Spinal cord (tissue), 10 donors: ENCODE data around the gene ARSG. TPM values are rescaled to one million over a fixed set of nuclear protein-coding genes. Genes with fewer than 3 reads are reported as not detected.

Experiments
- DNase-seq, 6 donors: peaks; one replicate each; pipeline versions ENCODE4 v3.0.0 to v3.0.0-alpha.2; 2013 to 2015; ENCODE audit warnings: low spot score in 6 of 6, low read depth in 4 of 6
- H3K27ac ChIP-seq: one replicate; pipeline ENCODE4 v1.5.1; 2013; ENCODE audit warnings: low read depth, low read length, control low read depth
- H3K27me3 ChIP-seq: one replicate; pipeline ENCODE4 v1.6.1; 2013; ENCODE audit warnings: low read length; ENCODE audit not compliant: control insufficient read depth, insufficient read depth
- H3K36me3 ChIP-seq: one replicate; pipeline ENCODE4 v1.6.1; 2013; ENCODE audit warnings: low read length; ENCODE audit not compliant: control insufficient read depth, insufficient read depth
- H3K4me1 ChIP-seq: one replicate; pipeline ENCODE4 v1.6.1; 2013; ENCODE audit warnings: low read length; ENCODE audit not compliant: control insufficient read depth, insufficient read depth
- H3K4me3 ChIP-seq: one replicate; pipeline ENCODE4 v1.5.1; 2013; ENCODE audit warnings: low read depth, low read length, control low read depth
- H3K9me3 ChIP-seq: one replicate; pipeline ENCODE4 v1.6.1; 2013; ENCODE audit warnings: low read length; ENCODE audit not compliant: control insufficient read depth, insufficient read depth
- WGBS: methylation state at CpG from one replicate; pipeline ENCODE4 v1.1.5; 2013; ENCODE audit warnings: missing lambda C conversion rate; ENCODE audit not compliant: insufficient coverage; 5-methylcytosine and 5-hydroxymethylcytosine counted together
- polyA plus RNA-seq, 2 donors: library from polyadenylated mRNA; unstranded; fragments of 120-200 nt; gene quantifications; one replicate each; pipeline ENCODE4 v1.2.1, GENCODE V29; 2013; ENCODE audit not compliant: insufficient read length in 2 of 2
- total RNA-seq, 2 donors: library from RNA; depleted of rRNA in 1 of 2; stranded (reverse); fragments of 120-200 nt in 1 of 2; fragments of >200 nt in 1 of 2; gene quantifications; one replicate each; pipeline versions ENCODE4 v1.2.3 to v1.2.4, GENCODE V29; 2013 to 2014
- donor health status: healthy.

ARSG gene
- total and polyA plus RNA-seq, 4 donors = 8.2 to 18.8 (median 9.9) TPM

DNA sequence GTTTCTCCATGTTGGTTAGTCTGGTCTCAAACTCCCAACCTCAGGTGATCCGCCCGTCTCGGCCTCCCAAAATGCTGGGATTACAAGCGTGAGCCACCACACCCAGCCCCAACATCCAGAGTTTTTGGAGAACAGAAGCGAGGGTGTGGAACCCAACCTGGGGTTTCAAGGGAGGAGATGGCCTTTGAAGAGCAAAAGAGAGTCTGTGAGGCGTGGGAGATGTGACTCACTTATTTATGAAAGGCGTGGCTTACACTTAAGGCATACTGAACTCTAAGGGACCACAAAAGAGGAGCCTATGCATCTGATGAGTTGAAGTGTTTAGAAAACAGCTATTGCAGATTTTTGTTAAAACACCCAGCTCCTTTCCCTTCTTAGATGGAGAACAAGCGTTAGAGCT lies 18.9 kb downstream of the ARSG start:
- Histone ChIP-seq H3K4me1 (no peaks in the 10 kb centered on the region), H3K27me3 (no peaks in the 10 kb centered on the region), H3K27ac (no peak overlapping the region), H3K9me3 (no peaks in the 10 kb centered on the region), H3K4me3 (no peak overlapping the region), H3K36me3 (no peaks in the 10 kb centered on the region)
- WGBS = 100% methylated on average over 4 of the region's 8 CpGs
- no peak for DNase-seq

DNA sequence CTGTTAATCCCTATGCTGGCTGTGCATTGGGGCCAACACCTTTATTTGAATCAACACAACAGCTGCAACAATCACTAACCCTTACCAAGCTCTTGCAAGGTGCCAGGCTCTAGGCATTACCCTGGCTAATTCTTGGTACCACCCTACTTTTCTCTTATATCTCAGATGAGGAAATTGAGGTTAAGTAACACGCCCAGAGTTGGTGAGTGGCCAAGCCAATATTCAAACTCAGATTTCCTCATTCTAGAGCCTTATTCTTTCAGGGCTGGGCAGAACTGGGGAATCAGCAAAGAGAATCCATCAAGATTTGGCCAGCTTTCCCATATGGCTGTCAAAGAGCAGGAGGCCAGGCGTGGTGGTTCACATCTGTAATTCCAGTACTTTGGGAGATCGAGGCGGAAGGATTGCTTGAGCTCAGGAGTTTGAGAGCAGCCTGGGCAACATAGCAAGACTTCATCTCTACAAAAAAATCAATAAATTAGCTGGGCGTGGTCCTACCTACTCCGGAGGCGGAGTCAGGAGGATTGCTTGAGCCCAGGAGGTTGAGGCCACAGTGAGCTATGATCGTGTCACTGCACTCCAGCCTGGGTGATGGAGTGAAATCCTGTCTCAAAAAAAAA lies 23.7 kb downstream of the ARSG start:
- no peaks in the 10 kb centered on the region for H3K27me3 ChIP-seq
- H3K9me3 ChIP-seq = no peaks in the 10 kb centered on the region
- 100% methylated on average over 2 of the region's 8 CpGs for WGBS
- H3K27ac ChIP-seq = no peak overlapping the region
- no peak overlapping the region for H3K4me3 ChIP-seq
- H3K4me1 ChIP-seq = no peaks in the 10 kb centered on the region
- no peaks in the 10 kb centered on the region for H3K36me3 ChIP-seq
- DNase-seq = no peak

DNA sequence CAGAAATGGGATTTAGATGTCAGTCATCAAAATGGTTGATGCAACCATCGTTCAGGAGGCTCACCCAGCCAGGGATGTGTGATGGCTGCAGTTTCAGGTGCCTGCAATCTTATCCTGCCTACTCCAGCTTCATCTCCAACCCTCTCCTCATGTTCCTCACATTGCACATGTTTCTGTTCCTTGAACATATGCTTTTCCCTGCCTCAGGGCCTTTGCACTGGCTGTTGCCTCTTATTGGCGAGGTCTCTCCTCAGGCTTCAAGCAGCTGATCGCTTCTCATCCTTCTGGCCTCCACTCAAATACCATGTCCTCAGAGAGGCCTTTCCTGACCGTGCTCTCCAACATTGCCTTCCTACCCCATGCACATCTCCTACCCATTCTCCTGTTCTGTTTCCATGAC lies 24.6 kb downstream of the ARSG start:
- Histone ChIP-seq H3K4me1 (no peaks in the 10 kb centered on the region), H3K36me3 (no peaks in the 10 kb centered on the region), H3K9me3 (no peaks in the 10 kb centered on the region), H3K27me3 (no peaks in the 10 kb centered on the region), H3K27ac (no peak overlapping the region), H3K4me3 (no peak overlapping the region)
- WGBS = 95% methylated on average over 4 of the region's 4 CpGs
- no peak for DNase-seq

DNA sequence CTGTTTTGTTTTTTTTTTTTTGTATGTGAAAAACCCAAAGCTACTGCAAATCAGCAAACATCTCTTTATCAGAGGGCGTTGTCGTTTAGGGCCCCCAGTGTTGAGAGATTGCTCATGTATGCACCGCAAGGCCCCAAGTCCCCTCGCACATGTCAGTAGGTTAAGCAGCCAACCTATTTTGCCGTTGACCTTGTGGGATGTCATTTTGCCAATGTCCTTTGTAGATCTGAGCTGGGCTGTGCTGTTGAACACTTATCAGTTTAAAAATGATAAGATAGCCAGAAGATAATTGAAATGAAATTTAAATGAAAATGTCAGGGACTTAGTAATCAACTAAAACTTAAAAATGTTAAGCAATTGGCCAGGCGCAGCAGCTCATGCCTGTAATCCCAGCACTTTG lies 26.2 kb downstream of the ARSG start:
- no peaks in the 10 kb centered on the region for H3K27me3 ChIP-seq
- H3K4me1 ChIP-seq = no peaks in the 10 kb centered on the region
- no peak overlapping the region for H3K4me3 ChIP-seq
- no peaks in the 10 kb centered on the region for H3K36me3 ChIP-seq
- DNase-seq = no peak
- H3K27ac ChIP-seq = no peak overlapping the region
- WGBS = 88% methylated on average over 4 of the region's 6 CpGs
- H3K9me3 ChIP-seq = no peaks in the 10 kb centered on the region

DNA sequence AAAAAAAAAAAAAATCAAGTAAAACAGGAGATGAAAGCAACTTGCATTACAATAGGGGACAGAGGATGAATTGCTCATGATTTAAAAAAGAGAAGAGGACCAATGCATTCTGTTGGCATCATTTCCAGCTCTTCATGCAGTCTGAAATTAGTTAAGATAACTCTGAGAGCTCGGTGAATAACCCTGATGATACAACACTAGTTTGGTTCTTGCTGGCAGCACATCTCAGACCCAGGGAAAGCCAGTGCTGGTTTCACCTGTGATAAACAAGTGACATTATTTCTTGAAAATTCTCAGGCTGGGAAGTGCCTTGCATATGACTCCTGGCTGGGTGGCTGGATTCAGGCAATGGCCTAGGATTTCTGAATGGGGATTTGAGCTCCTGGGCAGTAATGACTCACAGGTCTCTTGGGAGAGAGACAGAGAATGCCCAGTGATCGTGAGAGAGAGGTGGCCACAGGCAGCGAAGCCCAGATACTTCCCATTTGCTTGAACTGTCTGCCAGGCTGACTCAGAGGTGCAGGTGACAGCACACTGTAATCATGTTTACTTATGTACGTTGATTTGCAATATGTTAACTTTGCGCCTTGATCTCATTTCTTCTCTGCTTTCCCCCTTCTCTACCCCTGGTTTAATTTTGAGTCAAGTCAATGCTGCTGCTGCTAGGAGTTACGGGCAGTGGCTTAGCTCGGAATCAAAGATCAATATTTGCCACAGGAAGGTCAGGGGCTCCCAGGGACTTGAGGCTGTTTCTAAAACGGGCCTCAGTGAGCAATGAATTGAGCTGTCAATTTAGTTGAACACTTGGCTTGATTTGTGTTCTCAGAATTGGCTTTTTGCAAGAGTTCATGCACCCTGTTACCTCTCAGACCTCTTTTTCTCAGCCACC lies 27.1 kb downstream of the ARSG start:
- DNase-seq = no peak
- Histone ChIP-seq H3K4me3 (no peak overlapping the region), H3K9me3 (no peaks in the 10 kb centered on the region), H3K27me3 (no peaks in the 10 kb centered on the region), H3K4me1 (no peaks in the 10 kb centered on the region), H3K27ac (no peak overlapping the region), H3K36me3 (no peaks in the 10 kb centered on the region)
- 75% methylated on average over 6 of the region's 8 CpGs for WGBS

DNA sequence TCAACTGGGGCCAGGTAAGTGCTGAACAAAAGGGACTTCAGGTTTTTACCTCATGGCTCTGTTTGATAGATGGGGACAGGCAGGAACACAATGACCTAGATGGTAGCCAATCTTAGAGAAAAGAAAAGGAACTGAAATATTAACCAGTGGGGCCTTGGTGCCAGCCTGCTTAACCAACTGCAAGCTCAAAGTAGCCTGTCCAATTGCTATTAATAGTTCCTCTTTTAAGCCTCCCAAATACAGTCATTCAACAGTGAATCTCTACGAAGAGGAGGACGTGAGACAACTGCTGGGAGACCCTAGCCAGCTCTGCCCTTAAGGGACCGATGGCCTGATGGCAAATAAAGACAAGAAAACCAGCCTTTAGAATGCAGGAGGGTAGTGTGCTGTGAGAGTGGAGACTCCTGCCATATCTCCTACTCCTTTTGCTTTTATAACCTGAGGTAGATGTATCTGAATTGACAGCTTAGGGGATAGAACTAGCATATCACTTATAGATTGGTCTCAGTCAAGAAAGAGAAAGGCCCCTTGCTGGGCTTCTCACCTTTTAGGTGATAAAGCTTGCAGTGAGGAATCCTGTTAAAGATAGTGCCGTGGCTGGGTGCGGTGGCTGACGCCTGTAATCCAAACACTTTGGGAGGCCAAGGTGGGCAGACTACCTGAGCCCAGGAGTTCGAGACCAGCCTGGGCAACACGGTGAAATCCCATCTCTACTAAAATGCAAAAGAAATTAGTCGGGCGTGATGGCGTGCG lies 28.3 kb downstream of the ARSG start:
- H3K27ac ChIP-seq = no peak overlapping the region
- WGBS = 96% methylated on average over 9 of the region's 12 CpGs
- H3K36me3 ChIP-seq = no peaks in the 10 kb centered on the region
- H3K27me3 ChIP-seq = no peaks in the 10 kb centered on the region
- no peaks in the 10 kb centered on the region for H3K4me1 ChIP-seq
- no peak for DNase-seq
- H3K4me3 ChIP-seq = no peak overlapping the region
- H3K9me3 ChIP-seq = no peaks in the 10 kb centered on the region

DNA sequence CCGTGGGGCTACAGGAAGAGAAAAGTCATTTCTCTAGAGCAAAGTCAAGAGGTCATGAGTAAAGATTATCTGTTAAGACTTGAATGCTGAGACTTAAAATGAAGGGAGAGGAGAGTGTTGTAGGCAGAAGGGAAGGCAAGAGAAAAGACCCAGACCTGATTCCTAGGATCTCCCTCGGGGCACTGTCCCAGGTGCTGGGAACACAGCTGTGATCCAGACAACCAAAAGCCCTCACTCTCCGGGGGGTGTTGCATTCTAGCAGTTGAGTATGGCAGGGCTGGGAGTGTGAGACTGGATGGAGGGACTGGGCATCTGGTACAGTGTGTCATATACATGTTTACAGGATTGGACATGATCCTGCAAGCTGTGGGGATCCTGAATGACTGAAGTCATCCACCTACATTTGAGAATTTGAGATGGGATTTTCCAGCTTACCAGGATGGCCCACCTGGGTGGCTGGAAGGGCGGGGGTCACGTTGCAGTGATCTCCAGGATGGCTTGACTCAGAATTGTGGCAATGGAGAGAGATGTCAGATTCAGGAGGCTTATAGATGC lies 29.1 kb downstream of the ARSG start:
- 81% methylated on average over 5 of the region's 5 CpGs for WGBS
- Histone ChIP-seq H3K27me3 (no peaks in the 10 kb centered on the region), H3K4me1 (no peaks in the 10 kb centered on the region), H3K27ac (no peak overlapping the region), H3K36me3 (no peaks in the 10 kb centered on the region), H3K4me3 (no peak overlapping the region), H3K9me3 (no peaks in the 10 kb centered on the region)
- DNase-seq = no peak

DNA sequence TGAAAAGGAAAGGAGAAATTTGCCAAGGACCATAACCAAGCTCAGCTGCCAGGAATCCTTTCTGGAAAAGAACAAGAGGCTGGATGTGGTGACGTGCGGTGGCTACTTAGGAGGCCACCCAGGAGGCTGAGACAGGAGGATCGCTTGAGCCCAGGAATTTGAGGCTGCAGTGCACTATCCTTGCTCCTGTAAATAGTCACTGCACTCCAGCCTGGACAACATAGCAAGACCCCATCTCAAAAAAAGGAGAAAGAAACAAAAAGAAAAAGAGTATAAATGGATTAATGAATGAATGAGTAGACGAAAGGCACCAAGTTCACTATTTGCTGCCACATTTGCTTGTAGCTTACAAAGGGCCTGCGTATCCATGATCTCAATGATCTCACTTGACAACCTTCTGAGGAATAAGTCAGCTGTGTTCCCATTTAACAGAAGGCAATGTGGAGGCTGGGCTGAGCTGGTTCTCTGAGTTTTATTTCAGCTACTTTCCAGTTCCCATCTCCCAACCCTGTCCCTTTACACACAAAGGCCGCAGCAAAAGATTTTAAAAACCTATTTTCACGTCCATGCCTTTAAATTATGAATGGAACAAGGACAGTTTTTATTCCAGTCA lies 29.8 kb downstream of the ARSG start:
- Histone ChIP-seq H3K4me1 (no peaks in the 10 kb centered on the region), H3K9me3 (no peaks in the 10 kb centered on the region), H3K27me3 (no peaks in the 10 kb centered on the region), H3K4me3 (no peak overlapping the region), H3K36me3 (no peaks in the 10 kb centered on the region), H3K27ac (no peak overlapping the region)
- DNase-seq = no peak
- WGBS = 95% methylated on average over 4 of the region's 7 CpGs

DNA sequence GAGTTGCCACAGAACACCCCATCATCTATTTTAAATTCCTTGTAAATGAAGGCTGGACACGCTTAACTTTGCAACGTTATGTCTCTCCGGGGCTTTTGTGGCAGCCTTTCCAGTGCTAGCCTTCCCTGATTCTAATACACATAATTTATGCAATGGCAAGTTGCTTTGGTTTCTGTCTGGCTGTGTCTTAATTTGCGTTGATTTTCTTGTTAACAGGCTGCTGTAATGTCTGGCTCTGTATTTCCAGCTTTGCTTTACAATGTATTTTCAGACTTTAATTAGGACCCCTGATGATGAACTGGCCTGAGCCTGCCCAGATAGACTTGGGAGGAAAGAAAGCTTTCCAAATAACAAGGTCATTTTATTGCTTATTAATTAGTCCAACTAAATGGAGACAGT lies 30.3 kb downstream of the ARSG start:
- WGBS = no CpG with 5 or more reads among the region's 4 CpGs
- H3K27me3 ChIP-seq = no peaks in the 10 kb centered on the region
- no peaks in the 10 kb centered on the region for H3K4me1 ChIP-seq
- no peak overlapping the region for H3K27ac ChIP-seq
- H3K9me3 ChIP-seq = no peaks in the 10 kb centered on the region
- H3K4me3 ChIP-seq = no peak overlapping the region
- DNase-seq = peak in 2 of 6 donors; percentile 69 to 72
- no peaks in the 10 kb centered on the region for H3K36me3 ChIP-seq
